Measurements from ENCODE around the gene HSD17B14. TPM values are rescaled to one million over a fixed set of nuclear protein-coding genes. Genes with fewer than 3 reads are reported as not detected.
A peak's percentile ranks its signal among the peaks of the same experiment; 100 is the strongest.

Gene HSD17B14
- total RNA-seq, 1 experiment from 2014 or later: 2.6 TPM

DNA sequence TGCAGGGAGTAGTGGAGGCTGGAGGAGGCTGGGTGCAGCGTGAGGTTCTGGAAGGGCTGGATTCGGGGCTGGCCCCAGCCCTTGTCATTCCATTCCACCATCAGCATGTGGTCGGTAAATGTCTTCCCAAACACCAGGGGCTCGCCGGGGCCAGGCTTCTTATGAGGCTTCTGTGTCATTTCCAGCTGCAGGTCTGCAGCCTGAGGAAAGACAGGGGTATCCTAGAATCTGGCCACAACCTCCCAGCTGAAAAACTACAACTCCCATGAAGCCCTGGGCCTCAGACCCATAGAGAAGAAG lies 29.8 kb downstream of the HSD17B14 start:
- DNase-seq: peak; percentile 52
- no TSS peak for BruUV-seq (replicated peaks)
- intact Hi-C loops (cut with micrococcal nuclease; ENCODE audit: unreplicated experiment): no loop called here
- TF ChIP-seq, protein P1, sequence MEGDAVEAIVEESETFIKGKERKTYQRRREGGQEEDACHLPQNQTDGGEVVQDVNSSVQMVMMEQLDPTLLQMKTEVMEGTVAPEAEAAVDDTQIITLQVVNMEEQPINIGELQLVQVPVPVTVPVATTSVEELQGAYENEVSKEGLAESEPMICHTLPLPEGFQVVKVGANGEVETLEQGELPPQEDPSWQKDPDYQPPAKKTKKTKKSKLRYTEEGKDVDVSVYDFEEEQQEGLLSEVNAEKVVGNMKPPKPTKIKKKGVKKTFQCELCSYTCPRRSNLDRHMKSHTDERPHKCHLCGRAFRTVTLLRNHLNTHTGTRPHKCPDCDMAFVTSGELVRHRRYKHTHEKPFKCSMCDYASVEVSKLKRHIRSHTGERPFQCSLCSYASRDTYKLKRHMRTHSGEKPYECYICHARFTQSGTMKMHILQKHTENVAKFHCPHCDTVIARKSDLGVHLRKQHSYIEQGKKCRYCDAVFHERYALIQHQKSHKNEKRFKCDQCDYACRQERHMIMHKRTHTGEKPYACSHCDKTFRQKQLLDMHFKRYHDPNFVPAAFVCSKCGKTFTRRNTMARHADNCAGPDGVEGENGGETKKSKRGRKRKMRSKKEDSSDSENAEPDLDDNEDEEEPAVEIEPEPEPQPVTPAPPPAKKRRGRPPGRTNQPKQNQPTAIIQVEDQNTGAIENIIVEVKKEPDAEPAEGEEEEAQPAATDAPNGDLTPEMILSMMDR (IDR thresholded peaks at IDR 0.05; ENCODE audit: unreplicated experiment): no peak
- Mint-ChIP-seq H3K36me3 (ENCODE audit: insufficient read depth, unreplicated experiment) (peaks cover 20% of the 10 kb centered on the region), H3K4me3 (ENCODE audit: low read depth, unreplicated experiment) (no peak overlapping the region), H3K27ac (ENCODE audit: unreplicated experiment) (no peak overlapping the region), H3K9me3 (ENCODE audit: low read depth, unreplicated experiment) (no peaks in the 10 kb centered on the region), H3K27me3 (ENCODE audit: unreplicated experiment) (no peaks in the 10 kb centered on the region), H3K4me1 (ENCODE audit: low read depth, unreplicated experiment) (peaks cover 22% of the 10 kb centered on the region)
- CTCF ChIA-PET: interaction anchor here (0.6 to 3.3 kb wide), 3 partner anchors 11 to 14 kb away, joined by 3 to 15 read pairs (median 3); no protein-coding TSS in a partner anchor

DNA sequence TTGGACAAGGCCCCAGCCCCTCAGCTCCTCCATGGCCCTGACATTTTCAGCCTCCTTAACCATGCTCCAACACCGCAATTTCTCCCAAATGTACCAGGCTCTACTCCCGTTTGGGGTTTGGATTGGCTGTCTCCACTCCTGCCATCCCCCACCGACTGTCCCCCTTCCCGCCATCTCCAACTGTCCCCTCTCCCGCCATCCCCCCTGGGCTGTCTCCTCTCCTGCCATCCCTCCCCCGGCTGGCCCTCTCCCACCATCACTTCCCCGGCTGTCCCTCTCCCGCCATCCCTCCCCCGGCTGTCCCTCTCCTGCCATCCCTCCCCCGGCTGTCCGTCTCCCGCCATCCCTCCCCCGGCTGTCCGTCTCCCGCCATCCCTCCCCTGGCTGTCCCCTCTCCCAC lies 30.8 kb downstream of the HSD17B14 start:
- no peaks in the 10 kb centered on the region for H3K27me3 Mint-ChIP-seq (ENCODE audit: unreplicated experiment)
- no TSS peak for BruUV-seq (replicated peaks)
- H3K4me1 Mint-ChIP-seq (ENCODE audit: low read depth, unreplicated experiment): peaks cover 22% of the 10 kb centered on the region
- peaks cover 10% of the 10 kb centered on the region for H3K36me3 Mint-ChIP-seq (ENCODE audit: insufficient read depth, unreplicated experiment)
- TF ChIP-seq, protein P1 (IDR thresholded peaks at IDR 0.05; ENCODE audit: unreplicated experiment): no peak
- no peak overlapping the region for H3K27ac Mint-ChIP-seq (ENCODE audit: unreplicated experiment)
- no peak overlapping the region for H3K4me3 Mint-ChIP-seq (ENCODE audit: low read depth, unreplicated experiment)
- H3K9me3 Mint-ChIP-seq (ENCODE audit: low read depth, unreplicated experiment): no peaks in the 10 kb centered on the region
- CTCF ChIA-PET: no interaction called here
- DNase-seq: no peak
- intact Hi-C loops (cut with micrococcal nuclease; ENCODE audit: unreplicated experiment): no loop called here

DNA sequence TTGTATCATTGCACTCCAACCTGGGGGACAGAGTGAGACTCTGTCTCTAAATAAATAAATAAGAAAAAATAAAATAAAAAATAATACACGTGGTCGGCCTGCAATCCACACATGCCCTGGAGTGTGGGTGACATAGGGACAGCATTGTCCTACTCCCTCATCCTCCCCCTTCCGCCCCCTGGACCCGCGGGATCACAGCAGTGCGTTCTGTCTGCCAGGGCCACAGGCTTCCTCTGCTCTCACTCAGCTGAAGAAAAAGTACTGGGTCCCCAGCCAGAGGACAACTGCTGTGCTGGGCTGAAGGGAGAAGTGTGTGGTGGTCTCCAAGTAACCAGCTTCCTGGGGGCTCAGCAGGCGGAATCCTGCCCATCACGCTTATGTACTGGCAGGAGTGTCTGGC lies 31.8 kb downstream of the HSD17B14 start:
- no peak overlapping the region for H3K4me3 Mint-ChIP-seq (ENCODE audit: low read depth, unreplicated experiment)
- DNase-seq: no peak
- TF ChIP-seq, protein P1 (IDR thresholded peaks at IDR 0.05; ENCODE audit: unreplicated experiment): no peak
- no peaks in the 10 kb centered on the region for H3K27me3 Mint-ChIP-seq (ENCODE audit: unreplicated experiment)
- peaks cover 7% of the 10 kb centered on the region for H3K36me3 Mint-ChIP-seq (ENCODE audit: insufficient read depth, unreplicated experiment)
- no peaks in the 10 kb centered on the region for H3K9me3 Mint-ChIP-seq (ENCODE audit: low read depth, unreplicated experiment)
- CTCF ChIA-PET: no interaction called here
- H3K27ac Mint-ChIP-seq (ENCODE audit: unreplicated experiment): no peak overlapping the region
- intact Hi-C loops (cut with micrococcal nuclease; ENCODE audit: unreplicated experiment): no loop called here
- no TSS peak for BruUV-seq (replicated peaks)
- peaks cover 14% of the 10 kb centered on the region for H3K4me1 Mint-ChIP-seq (ENCODE audit: low read depth, unreplicated experiment)

DNA sequence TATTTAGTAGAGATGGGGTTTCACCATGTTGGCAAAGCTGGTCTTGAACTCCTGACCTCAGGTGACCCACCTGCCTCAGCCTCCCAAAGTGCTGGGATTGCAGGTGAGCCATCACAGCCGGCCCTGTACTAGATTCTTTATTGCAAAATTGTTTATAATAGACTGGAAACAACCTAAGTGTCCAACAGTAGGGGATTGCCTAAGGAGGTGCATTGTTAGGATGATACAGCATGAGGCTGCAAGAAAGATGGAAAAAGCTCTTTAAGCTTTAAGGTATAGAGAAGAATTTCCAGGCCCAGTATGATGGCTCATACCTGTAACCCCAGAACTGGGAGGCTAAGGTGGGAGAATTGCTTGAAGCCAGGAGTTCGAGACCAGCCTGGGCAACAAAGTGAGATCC lies 33.7 kb downstream of the HSD17B14 start:
- Mint-ChIP-seq H3K4me3 (ENCODE audit: low read depth, unreplicated experiment) (no peak overlapping the region), H3K27me3 (ENCODE audit: unreplicated experiment) (no peaks in the 10 kb centered on the region), H3K4me1 (ENCODE audit: low read depth, unreplicated experiment) (peaks cover 2% of the 10 kb centered on the region), H3K36me3 (ENCODE audit: insufficient read depth, unreplicated experiment) (peaks cover 10% of the 10 kb centered on the region), H3K27ac (ENCODE audit: unreplicated experiment) (no peak overlapping the region), H3K9me3 (ENCODE audit: low read depth, unreplicated experiment) (no peaks in the 10 kb centered on the region)
- DNase-seq: no peak
- CTCF ChIA-PET: no interaction called here
- intact Hi-C loops (cut with micrococcal nuclease; ENCODE audit: unreplicated experiment): no loop called here
- TF ChIP-seq, protein P1 (IDR thresholded peaks at IDR 0.05; ENCODE audit: unreplicated experiment): no peak
- BruUV-seq (replicated peaks): no TSS peak
